Liver (tissue), 9 donors: ENCODE results near the gene GAB2. TPM values are rescaled to one million over a fixed set of nuclear protein-coding genes. Genes with fewer than 3 reads are reported as not detected.

Experiments used
- DNase-seq: peaks from one replicate; pipeline ENCODE4 v3.0.0-alpha.2; 2017; ENCODE audit warnings: low spot score
- H3K27ac ChIP-seq, 2 donors: one replicate each; pipeline ENCODE4 v1.7.0; 2013; ENCODE audit warnings: inconsistent platforms in 2 of 2, low read length in 2 of 2, control low read depth in 1 of 2, low read depth in 1 of 2, mild to moderate bottlenecking in 1 of 2
- H3K27me3 ChIP-seq, 4 donors: one replicate each; pipeline versions ENCODE4 v1.6.1 to v1.7.0; 2013; ENCODE audit warnings: low read length in 3 of 4, inconsistent platforms in 1 of 4, mild to moderate bottlenecking in 1 of 4, moderate library complexity in 1 of 4; ENCODE audit not compliant: control insufficient read depth in 4 of 4, insufficient read depth in 4 of 4
- H3K36me3 ChIP-seq, 4 donors: one replicate each; pipeline versions ENCODE4 v1.6.1 to v1.7.0; 2013; ENCODE audit warnings: low read length in 3 of 4, mild to moderate bottlenecking in 3 of 4, low read depth in 1 of 4, moderate library complexity in 1 of 4; ENCODE audit not compliant: control insufficient read depth in 4 of 4, insufficient read depth in 3 of 4
- H3K4me1 ChIP-seq, 4 donors: one replicate each; pipeline versions ENCODE4 v1.6.1 to v1.7.0; 2013; ENCODE audit warnings: low read length in 3 of 4, mild to moderate bottlenecking in 3 of 4, moderate library complexity in 1 of 4; ENCODE audit not compliant: control insufficient read depth in 4 of 4, insufficient read depth in 4 of 4
- H3K4me3 ChIP-seq, 3 donors: one replicate each; pipeline versions ENCODE4 v1.6.1 to v1.7.0; 2013; ENCODE audit warnings: low read length in 3 of 3, control low read depth in 1 of 3, low read depth in 1 of 3, mild to moderate bottlenecking in 1 of 3
- H3K9ac ChIP-seq, 2 donors: one replicate each; pipeline ENCODE4 v1.7.0; 2013; ENCODE audit warnings: low read length in 2 of 2, mild to moderate bottlenecking in 2 of 2, moderate library complexity in 2 of 2, control low read depth in 1 of 2, low read depth in 1 of 2
- H3K9me3 ChIP-seq, 4 donors: one replicate each; pipeline versions ENCODE4 v1.6.1 to v1.7.0; 2013; ENCODE audit warnings: low read length in 3 of 4; ENCODE audit not compliant: control insufficient read depth in 4 of 4
- EGR1 ChIP-seq, 2 donors: IDR thresholded peaks; 2 replicates each; pipeline ENCODE4 v1.6.1; 2016 to 2018; ENCODE audit warnings: antibody characterized with exemption in 2 of 2, low read depth in 2 of 2
- FOXA1 ChIP-seq: IDR thresholded peaks from 2 replicates; pipeline ENCODE4 v1.6.1; 2016; ENCODE audit warnings: antibody characterized with exemption
- FOXA2 ChIP-seq: IDR thresholded peaks from 2 replicates; pipeline ENCODE4 v1.6.1; 2016; ENCODE audit warnings: antibody characterized with exemption
- GABPA ChIP-seq, 2 donors: IDR thresholded peaks in 1 of 2; conservative IDR thresholded peaks in 1 of 2; 2 replicates each; pipeline ENCODE4 v1.6.1; 2016; ENCODE audit warnings: antibody characterized with exemption in 2 of 2, mild to moderate bottlenecking in 1 of 2, moderate library complexity in 1 of 2
- HNF4A ChIP-seq, 2 donors: conservative IDR thresholded peaks; 2 replicates each; pipeline ENCODE4 v1.6.1; 2016; ENCODE audit warnings: antibody characterized with exemption in 2 of 2, mild to moderate bottlenecking in 2 of 2
- HNF4G ChIP-seq: IDR thresholded peaks from 2 replicates; pipeline ENCODE4 v1.6.1; 2016; ENCODE audit warnings: antibody characterized with exemption
- JUND ChIP-seq, 2 donors: IDR thresholded peaks; 2 replicates each; pipeline ENCODE4 v1.6.1; 2016; ENCODE audit warnings: antibody characterized with exemption in 2 of 2
- MAX ChIP-seq: IDR thresholded peaks from 2 replicates; pipeline ENCODE4 v1.6.1; 2016; ENCODE audit warnings: antibody characterized with exemption
- NR2F2 ChIP-seq: IDR thresholded peaks from 2 replicates; pipeline ENCODE4 v1.6.1; 2016; ENCODE audit warnings: antibody characterized with exemption
- RAD21 ChIP-seq, 2 donors: IDR thresholded peaks; 2 replicates each; pipeline ENCODE4 v1.6.1; 2016; ENCODE audit warnings: antibody characterized with exemption in 2 of 2, mild to moderate bottlenecking in 2 of 2
- RXRA ChIP-seq, 2 donors: IDR thresholded peaks; 2 replicates each; pipeline ENCODE4 v1.6.1; 2017 to 2018; ENCODE audit warnings: antibody characterized with exemption in 2 of 2, mild to moderate bottlenecking in 1 of 2
- SP1 ChIP-seq: IDR thresholded peaks from 2 replicates; pipeline ENCODE4 v1.6.1; 2018; ENCODE audit warnings: antibody characterized with exemption, mild to moderate bottlenecking
- TAF1 ChIP-seq: conservative IDR thresholded peaks from 2 replicates; pipeline ENCODE4 v1.6.1; 2016; ENCODE audit warnings: antibody characterized with exemption, mild to moderate bottlenecking
- YY1 ChIP-seq: IDR thresholded peaks from 2 replicates; pipeline ENCODE4 v1.6.1; 2016; ENCODE audit warnings: antibody characterized with exemption, mild to moderate bottlenecking
- ZBTB33 ChIP-seq: IDR thresholded peaks from 2 replicates; pipeline ENCODE4 v1.6.1; 2016; ENCODE audit warnings: antibody characterized with exemption
- WGBS: extraction: QIAGEN DNeasy Blood & Tissue Kit; methylation state at CpG from one replicate; pipeline ENCODE4 v1.1.7; 2013; 5-methylcytosine and 5-hydroxymethylcytosine counted together
- polyA plus RNA-seq, 2 donors: library from polyadenylated mRNA; stranded (reverse) in 1 of 2; unstranded in 1 of 2; fragments of 200-250 nt in 1 of 2; fragments of >200 nt in 1 of 2; fragmentation: Nextera tagmentation in 1 of 2; extraction: Ambion mirVana in 1 of 2; gene quantifications; one replicate each; pipeline versions ENCODE4 v1.2.1 to v1.2.3, GENCODE V29; 2013 to 2015
- total RNA-seq, 2 donors: library from RNA; depleted of rRNA; stranded (reverse); fragments of >200 nt; gene quantifications; one replicate each; pipeline ENCODE4 v1.2.3, GENCODE V29; 2014
- TF ChIP-seq, protein P1 (sequence below): IDR thresholded peaks from 2 replicates; pipeline ENCODE4 v1.6.1; 2016; ENCODE audit warnings: antibody characterized with exemption, mild to moderate bottlenecking
- TF ChIP-seq, protein P2 (sequence below): IDR thresholded peaks from 2 replicates; pipeline ENCODE4 v1.6.1; 2016; ENCODE audit warnings: antibody characterized with exemption
- TF ChIP-seq, protein P3 (sequence below): fragments of 150-350 bp; IDR thresholded peaks from 2 replicates; pipeline ENCODE4 v1.5.1; 2017; ENCODE audit warnings: improper control_type of control experiment, low read depth, low read length; ENCODE audit not compliant: missing input control
- donor health status: healthy.
- donor health status: healthy.
- donor health status: healthy.
- donor health status: healthy.
- donor health status: healthy.

GAB2 gene
- total and polyA plus RNA-seq, 4 donors: 1.3 to 3.6 (median 2.5) TPM

GRCh38 chr11:78400116-78400515, 17.5 kb downstream of the GAB2 start:
- Histone ChIP-seq H3K4me3 (no peak overlapping the region), H3K9me3 (no peaks in the 10 kb centered on the region), H3K27me3 (no peaks in the 10 kb centered on the region), H3K4me1 (no peaks in the 10 kb centered on the region), H3K36me3 (no peaks in the 10 kb centered on the region), H3K27ac (no peak overlapping the region), H3K9ac (no peak overlapping the region)
- no peak for DNase-seq
- no peak for TF ChIP-seq ZBTB33
- TF ChIP-seq MAX: no peak
- TF ChIP-seq, protein P1, sequence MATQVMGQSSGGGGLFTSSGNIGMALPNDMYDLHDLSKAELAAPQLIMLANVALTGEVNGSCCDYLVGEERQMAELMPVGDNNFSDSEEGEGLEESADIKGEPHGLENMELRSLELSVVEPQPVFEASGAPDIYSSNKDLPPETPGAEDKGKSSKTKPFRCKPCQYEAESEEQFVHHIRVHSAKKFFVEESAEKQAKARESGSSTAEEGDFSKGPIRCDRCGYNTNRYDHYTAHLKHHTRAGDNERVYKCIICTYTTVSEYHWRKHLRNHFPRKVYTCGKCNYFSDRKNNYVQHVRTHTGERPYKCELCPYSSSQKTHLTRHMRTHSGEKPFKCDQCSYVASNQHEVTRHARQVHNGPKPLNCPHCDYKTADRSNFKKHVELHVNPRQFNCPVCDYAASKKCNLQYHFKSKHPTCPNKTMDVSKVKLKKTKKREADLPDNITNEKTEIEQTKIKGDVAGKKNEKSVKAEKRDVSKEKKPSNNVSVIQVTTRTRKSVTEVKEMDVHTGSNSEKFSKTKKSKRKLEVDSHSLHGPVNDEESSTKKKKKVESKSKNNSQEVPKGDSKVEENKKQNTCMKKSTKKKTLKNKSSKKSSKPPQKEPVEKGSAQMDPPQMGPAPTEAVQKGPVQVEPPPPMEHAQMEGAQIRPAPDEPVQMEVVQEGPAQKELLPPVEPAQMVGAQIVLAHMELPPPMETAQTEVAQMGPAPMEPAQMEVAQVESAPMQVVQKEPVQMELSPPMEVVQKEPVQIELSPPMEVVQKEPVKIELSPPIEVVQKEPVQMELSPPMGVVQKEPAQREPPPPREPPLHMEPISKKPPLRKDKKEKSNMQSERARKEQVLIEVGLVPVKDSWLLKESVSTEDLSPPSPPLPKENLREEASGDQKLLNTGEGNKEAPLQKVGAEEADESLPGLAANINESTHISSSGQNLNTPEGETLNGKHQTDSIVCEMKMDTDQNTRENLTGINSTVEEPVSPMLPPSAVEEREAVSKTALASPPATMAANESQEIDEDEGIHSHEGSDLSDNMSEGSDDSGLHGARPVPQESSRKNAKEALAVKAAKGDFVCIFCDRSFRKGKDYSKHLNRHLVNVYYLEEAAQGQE: no peak
- TF ChIP-seq RXRA (IDR thresholded peaks at IDR 0.05): no peak
- no peak for TF ChIP-seq HNF4A (conservative IDR thresholded peaks at IDR 0.05)
- TF ChIP-seq FOXA2: no peak
- TF ChIP-seq TAF1: no peak
- TF ChIP-seq SP1: no peak
- TF ChIP-seq, protein P2, sequence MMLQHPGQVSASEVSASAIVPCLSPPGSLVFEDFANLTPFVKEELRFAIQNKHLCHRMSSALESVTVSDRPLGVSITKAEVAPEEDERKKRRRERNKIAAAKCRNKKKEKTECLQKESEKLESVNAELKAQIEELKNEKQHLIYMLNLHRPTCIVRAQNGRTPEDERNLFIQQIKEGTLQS: no peak
- TF ChIP-seq GABPA (IDR thresholded peaks at IDR 0.05 in 1 of 2, conservative IDR thresholded peaks at IDR 0.05 in 1 of 2): no peak
- TF ChIP-seq, protein P3, sequence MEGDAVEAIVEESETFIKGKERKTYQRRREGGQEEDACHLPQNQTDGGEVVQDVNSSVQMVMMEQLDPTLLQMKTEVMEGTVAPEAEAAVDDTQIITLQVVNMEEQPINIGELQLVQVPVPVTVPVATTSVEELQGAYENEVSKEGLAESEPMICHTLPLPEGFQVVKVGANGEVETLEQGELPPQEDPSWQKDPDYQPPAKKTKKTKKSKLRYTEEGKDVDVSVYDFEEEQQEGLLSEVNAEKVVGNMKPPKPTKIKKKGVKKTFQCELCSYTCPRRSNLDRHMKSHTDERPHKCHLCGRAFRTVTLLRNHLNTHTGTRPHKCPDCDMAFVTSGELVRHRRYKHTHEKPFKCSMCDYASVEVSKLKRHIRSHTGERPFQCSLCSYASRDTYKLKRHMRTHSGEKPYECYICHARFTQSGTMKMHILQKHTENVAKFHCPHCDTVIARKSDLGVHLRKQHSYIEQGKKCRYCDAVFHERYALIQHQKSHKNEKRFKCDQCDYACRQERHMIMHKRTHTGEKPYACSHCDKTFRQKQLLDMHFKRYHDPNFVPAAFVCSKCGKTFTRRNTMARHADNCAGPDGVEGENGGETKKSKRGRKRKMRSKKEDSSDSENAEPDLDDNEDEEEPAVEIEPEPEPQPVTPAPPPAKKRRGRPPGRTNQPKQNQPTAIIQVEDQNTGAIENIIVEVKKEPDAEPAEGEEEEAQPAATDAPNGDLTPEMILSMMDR: no peak
- no peak for TF ChIP-seq NR2F2
- no peak for TF ChIP-seq EGR1 (IDR thresholded peaks at IDR 0.05; ENCODE audit: low read depth in 2 of 2)
- no peak for TF ChIP-seq YY1
- TF ChIP-seq FOXA1: no peak
- TF ChIP-seq JUND (IDR thresholded peaks at IDR 0.05): no peak
- no peak for TF ChIP-seq RAD21 (IDR thresholded peaks at IDR 0.05)
- TF ChIP-seq HNF4G: no peak
- 98% methylated on average over 1 of the region's 1 CpG for WGBS
